Liver (tissue), 9 donors: ENCODE measurements around the gene TNFRSF1B. TPM values are rescaled to one million over a fixed set of nuclear protein-coding genes. Genes with fewer than 3 reads are reported as not detected.

Experiments
- DNase-seq: peaks from one replicate; pipeline ENCODE4 v3.0.0-alpha.2; 2017; ENCODE audit warnings: low spot score
- H3K27ac ChIP-seq, 2 donors: one replicate each; pipeline ENCODE4 v1.7.0; 2013; ENCODE audit warnings: inconsistent platforms in 2 of 2, low read length in 2 of 2, control low read depth in 1 of 2, low read depth in 1 of 2, mild to moderate bottlenecking in 1 of 2
- H3K27me3 ChIP-seq, 4 donors: one replicate each; pipeline versions ENCODE4 v1.6.1 to v1.7.0; 2013; ENCODE audit warnings: low read length in 3 of 4, inconsistent platforms in 1 of 4, mild to moderate bottlenecking in 1 of 4, moderate library complexity in 1 of 4; ENCODE audit not compliant: control insufficient read depth in 4 of 4, insufficient read depth in 4 of 4
- H3K36me3 ChIP-seq, 4 donors: one replicate each; pipeline versions ENCODE4 v1.6.1 to v1.7.0; 2013; ENCODE audit warnings: low read length in 3 of 4, mild to moderate bottlenecking in 3 of 4, low read depth in 1 of 4, moderate library complexity in 1 of 4; ENCODE audit not compliant: control insufficient read depth in 4 of 4, insufficient read depth in 3 of 4
- H3K4me1 ChIP-seq, 4 donors: one replicate each; pipeline versions ENCODE4 v1.6.1 to v1.7.0; 2013; ENCODE audit warnings: low read length in 3 of 4, mild to moderate bottlenecking in 3 of 4, moderate library complexity in 1 of 4; ENCODE audit not compliant: control insufficient read depth in 4 of 4, insufficient read depth in 4 of 4
- H3K4me3 ChIP-seq, 3 donors: one replicate each; pipeline versions ENCODE4 v1.6.1 to v1.7.0; 2013; ENCODE audit warnings: low read length in 3 of 3, control low read depth in 1 of 3, low read depth in 1 of 3, mild to moderate bottlenecking in 1 of 3
- H3K9ac ChIP-seq, 2 donors: one replicate each; pipeline ENCODE4 v1.7.0; 2013; ENCODE audit warnings: low read length in 2 of 2, mild to moderate bottlenecking in 2 of 2, moderate library complexity in 2 of 2, control low read depth in 1 of 2, low read depth in 1 of 2
- H3K9me3 ChIP-seq, 4 donors: one replicate each; pipeline versions ENCODE4 v1.6.1 to v1.7.0; 2013; ENCODE audit warnings: low read length in 3 of 4; ENCODE audit not compliant: control insufficient read depth in 4 of 4
- ATF3 ChIP-seq: IDR thresholded peaks from 2 replicates; pipeline ENCODE4 v1.6.1; 2016; ENCODE audit warnings: antibody characterized with exemption
- CTCF ChIP-seq: fragments of 150-350 bp; IDR thresholded peaks from 2 replicates; pipeline ENCODE4 v1.5.1; 2017; ENCODE audit warnings: improper control_type of control experiment, low read depth, low read length; ENCODE audit not compliant: missing input control
- EGR1 ChIP-seq, 2 donors: IDR thresholded peaks; 2 replicates each; pipeline ENCODE4 v1.6.1; 2016 to 2018; ENCODE audit warnings: antibody characterized with exemption in 2 of 2, low read depth in 2 of 2
- FOXA2 ChIP-seq: IDR thresholded peaks from 2 replicates; pipeline ENCODE4 v1.6.1; 2016; ENCODE audit warnings: antibody characterized with exemption
- GABPA ChIP-seq, 2 donors: IDR thresholded peaks in 1 of 2; conservative IDR thresholded peaks in 1 of 2; 2 replicates each; pipeline ENCODE4 v1.6.1; 2016; ENCODE audit warnings: antibody characterized with exemption in 2 of 2, mild to moderate bottlenecking in 1 of 2, moderate library complexity in 1 of 2
- HNF4A ChIP-seq, 2 donors: conservative IDR thresholded peaks; 2 replicates each; pipeline ENCODE4 v1.6.1; 2016; ENCODE audit warnings: antibody characterized with exemption in 2 of 2, mild to moderate bottlenecking in 2 of 2
- HNF4G ChIP-seq: IDR thresholded peaks from 2 replicates; pipeline ENCODE4 v1.6.1; 2016; ENCODE audit warnings: antibody characterized with exemption
- MAX ChIP-seq: IDR thresholded peaks from 2 replicates; pipeline ENCODE4 v1.6.1; 2016; ENCODE audit warnings: antibody characterized with exemption
- RAD21 ChIP-seq, 2 donors: IDR thresholded peaks; 2 replicates each; pipeline ENCODE4 v1.6.1; 2016; ENCODE audit warnings: antibody characterized with exemption in 2 of 2, mild to moderate bottlenecking in 2 of 2
- REST ChIP-seq: IDR thresholded peaks from 2 replicates; pipeline ENCODE4 v1.6.1; 2016; ENCODE audit warnings: antibody characterized with exemption, mild to moderate bottlenecking
- RXRA ChIP-seq, 2 donors: IDR thresholded peaks; 2 replicates each; pipeline ENCODE4 v1.6.1; 2017 to 2018; ENCODE audit warnings: antibody characterized with exemption in 2 of 2, mild to moderate bottlenecking in 1 of 2
- SP1 ChIP-seq: IDR thresholded peaks from 2 replicates; pipeline ENCODE4 v1.6.1; 2018; ENCODE audit warnings: antibody characterized with exemption, mild to moderate bottlenecking
- TAF1 ChIP-seq: conservative IDR thresholded peaks from 2 replicates; pipeline ENCODE4 v1.6.1; 2016; ENCODE audit warnings: antibody characterized with exemption, mild to moderate bottlenecking
- YY1 ChIP-seq: IDR thresholded peaks from 2 replicates; pipeline ENCODE4 v1.6.1; 2016; ENCODE audit warnings: antibody characterized with exemption, mild to moderate bottlenecking
- ZBTB33 ChIP-seq: IDR thresholded peaks from 2 replicates; pipeline ENCODE4 v1.6.1; 2016; ENCODE audit warnings: antibody characterized with exemption
- WGBS: extraction: QIAGEN DNeasy Blood & Tissue Kit; methylation state at CpG from one replicate; pipeline ENCODE4 v1.1.7; 2013; 5-methylcytosine and 5-hydroxymethylcytosine counted together
- polyA plus RNA-seq, 2 donors: library from polyadenylated mRNA; stranded (reverse) in 1 of 2; unstranded in 1 of 2; fragments of 200-250 nt in 1 of 2; fragments of >200 nt in 1 of 2; fragmentation: Nextera tagmentation in 1 of 2; extraction: Ambion mirVana in 1 of 2; gene quantifications; one replicate each; pipeline versions ENCODE4 v1.2.1 to v1.2.3, GENCODE V29; 2013 to 2015
- total RNA-seq, 2 donors: library from RNA; depleted of rRNA; stranded (reverse); fragments of >200 nt; gene quantifications; one replicate each; pipeline ENCODE4 v1.2.3, GENCODE V29; 2014
- donor health status: healthy.
- donor health status: healthy.
- donor health status: healthy.
- donor health status: healthy.
- donor health status: healthy.

The TNFRSF1B gene
- total and polyA plus RNA-seq, 4 donors, result 7.2 to 19.6 (median 16.5) TPM

GRCh38 chr1:12202190-12202497 is 35.4 kb downstream of the TNFRSF1B start (continued):
- no peak for TF ChIP-seq GABPA (IDR thresholded peaks at IDR 0.05 in 1 of 2, conservative IDR thresholded peaks at IDR 0.05 in 1 of 2)
- no peak for TF ChIP-seq ATF3
- no peak for TF ChIP-seq EGR1 (IDR thresholded peaks at IDR 0.05; ENCODE audit: low read depth in 2 of 2)
- TF ChIP-seq MAX, result no peak
- TF ChIP-seq RXRA (IDR thresholded peaks at IDR 0.05), result no peak
- TF ChIP-seq RAD21 (IDR thresholded peaks at IDR 0.05), result no peak
- TF ChIP-seq HNF4G, result no peak
- no peak for TF ChIP-seq TAF1
- TF ChIP-seq FOXA2, result no peak

- Histone ChIP-seq H3K9me3 (no peaks in the 10 kb centered on the region), H3K27me3 (no peaks in the 10 kb centered on the region), H3K36me3 (peaks cover 8 to 32% (median 18%) of the 10 kb centered on the region in 4 donors), H3K9ac (no peak overlapping the region), H3K27ac (no peak overlapping the region), H3K4me3 (no peak overlapping the region), H3K4me1 (no peaks in the 10 kb centered on the region)
- WGBS, result 95% methylated on average over 4 of the region's 4 CpGs
- no peak for DNase-seq
- no peak for TF ChIP-seq ZBTB33
- no peak for TF ChIP-seq RXRA (IDR thresholded peaks at IDR 0.05)
- TF ChIP-seq GABPA (IDR thresholded peaks at IDR 0.05 in 1 of 2, conservative IDR thresholded peaks at IDR 0.05 in 1 of 2), result no peak
- no peak for TF ChIP-seq ATF3
- no peak for TF ChIP-seq FOXA2
- TF ChIP-seq EGR1 (IDR thresholded peaks at IDR 0.05; ENCODE audit: low read depth in 2 of 2), result no peak
- TF ChIP-seq HNF4A (conservative IDR thresholded peaks at IDR 0.05), result no peak
- TF ChIP-seq REST, result no peak
- no peak for TF ChIP-seq MAX
- TF ChIP-seq CTCF, result no peak
- no peak for TF ChIP-seq SP1
- TF ChIP-seq HNF4G, result no peak
- TF ChIP-seq YY1, result no peak
Observed at GRCh38 chr1:12202577-12202976, 35.8 kb downstream of the TNFRSF1B start.
